ENCODE results near the gene EHD4.

Gene EHD4

GRCh38 chr15:41878355-41878699 is 94.0 kb downstream of the EHD4 start:
- no peak overlapping the region for H3K9ac ChIP-seq (ENCODE audit: low read length)

GRCh38 chr15:41877631-41878354 is 94.6 kb downstream of the EHD4 start:
- H3K9ac ChIP-seq (ENCODE audit: low read length) = no peak overlapping the region
- H3K79me2 ChIP-seq (ENCODE audit: low read length) = no peaks in the 10 kb centered on the region
- H3K4me2 ChIP-seq (ENCODE audit: low read length) = no peak overlapping the region
- H3K9me3 ChIP-seq (ENCODE audit: insufficient read depth, low read length) = no peaks in the 10 kb centered on the region
- H3K27ac ChIP-seq (ENCODE audit: low read length) = no peak overlapping the region
- H3K36me3 ChIP-seq (replicated peaks; ENCODE audit: low read depth, low read length) = no peaks in the 10 kb centered on the region
- no peaks in the 10 kb centered on the region for H3K4me1 ChIP-seq (ENCODE audit: low read length)
- H2AFZ ChIP-seq (ENCODE audit: low read depth, low read length) = no peak overlapping the region
- no peak for TF ChIP-seq CTCF (IDR thresholded peaks at IDR 0.05; ENCODE audit: low read depth, low read length)
- no peak for TF ChIP-seq EZH2phosphoT487 (IDR thresholded peaks at IDR 0.05; ENCODE audit: low read depth)
- H4K20me1 ChIP-seq (ENCODE audit: insufficient read depth, low read length) = no peaks in the 10 kb centered on the region
- H3K4me3 ChIP-seq (ENCODE audit: low read length) = no peak overlapping the region
- peaks cover 8% of the 10 kb centered on the region; the same call in 1 of the 2 replicates for H3K27me3 ChIP-seq (ENCODE audit: low read depth, low read length)

More at GRCh38 chr15:41878355-41878699, 94.0 kb downstream of the EHD4 start:
- H3K4me1 ChIP-seq (ENCODE audit: low read length) = no peaks in the 10 kb centered on the region
- no peaks in the 10 kb centered on the region for H3K36me3 ChIP-seq (replicated peaks; ENCODE audit: low read depth, low read length)
- H3K4me3 ChIP-seq (ENCODE audit: low read length) = no peak overlapping the region
- H2AFZ ChIP-seq (ENCODE audit: low read depth, low read length) = no peak overlapping the region
- no peaks in the 10 kb centered on the region for H3K9me3 ChIP-seq (ENCODE audit: insufficient read depth, low read length)
- H3K79me2 ChIP-seq (ENCODE audit: low read length) = no peaks in the 10 kb centered on the region
- peaks cover 3% of the 10 kb centered on the region; the same call in 1 of the 2 replicates for H3K27me3 ChIP-seq (ENCODE audit: low read depth, low read length)
- H3K27ac ChIP-seq (ENCODE audit: low read length) = no peak overlapping the region
- no peaks in the 10 kb centered on the region for H4K20me1 ChIP-seq (ENCODE audit: insufficient read depth, low read length)
- H3K4me2 ChIP-seq (ENCODE audit: low read length) = no peak overlapping the region
- TF ChIP-seq CTCF (IDR thresholded peaks at IDR 0.05; ENCODE audit: low read depth, low read length) (no peak), EZH2phosphoT487 (IDR thresholded peaks at IDR 0.05; ENCODE audit: low read depth) (no peak)

- Histone ChIP-seq H3K36me3 (replicated peaks; ENCODE audit: low read depth, low read length) (no peaks in the 10 kb centered on the region), H3K27ac (ENCODE audit: low read length) (no peak overlapping the region), H3K27me3 (ENCODE audit: low read depth, low read length) (peaks cover 10% of the 10 kb centered on the region; the same call in 1 of the 2 replicates), H3K9me3 (ENCODE audit: insufficient read depth, low read length) (no peaks in the 10 kb centered on the region), H3K79me2 (ENCODE audit: low read length) (no peaks in the 10 kb centered on the region), H3K4me2 (ENCODE audit: low read length) (no peak overlapping the region), H3K4me3 (ENCODE audit: low read length) (no peak overlapping the region), H3K4me1 (ENCODE audit: low read length) (no peaks in the 10 kb centered on the region), H2AFZ (ENCODE audit: low read depth, low read length) (no peak overlapping the region), H4K20me1 (ENCODE audit: insufficient read depth, low read length) (no peaks in the 10 kb centered on the region), H3K9ac (ENCODE audit: low read length) (no peak overlapping the region)
- TF ChIP-seq CTCF (IDR thresholded peaks at IDR 0.05; ENCODE audit: low read depth, low read length) (no peak), EZH2phosphoT487 (IDR thresholded peaks at IDR 0.05; ENCODE audit: low read depth) (no peak)
These were observed 95.7 kb downstream of the EHD4 start for GRCh38 chr15:41876689-41877088.

GRCh38 chr15:41876007-41876406 is 96.3 kb downstream of the EHD4 start:
- no peak overlapping the region for H3K9ac ChIP-seq (ENCODE audit: low read length)
- H3K9me3 ChIP-seq (ENCODE audit: insufficient read depth, low read length) = no peaks in the 10 kb centered on the region
- H3K27me3 ChIP-seq (ENCODE audit: low read depth, low read length) = peaks cover 10% of the 10 kb centered on the region; the same call in 1 of the 2 replicates
- H3K4me2 ChIP-seq (ENCODE audit: low read length) = no peak overlapping the region
- no peaks in the 10 kb centered on the region for H3K79me2 ChIP-seq (ENCODE audit: low read length)
- H4K20me1 ChIP-seq (ENCODE audit: insufficient read depth, low read length) = no peaks in the 10 kb centered on the region
- H3K4me1 ChIP-seq (ENCODE audit: low read length) = no peaks in the 10 kb centered on the region
- H2AFZ ChIP-seq (ENCODE audit: low read depth, low read length) = no peak overlapping the region
- H3K4me3 ChIP-seq (ENCODE audit: low read length) = no peak overlapping the region
- no peak for TF ChIP-seq EZH2phosphoT487 (IDR thresholded peaks at IDR 0.05; ENCODE audit: low read depth)
- TF ChIP-seq CTCF (IDR thresholded peaks at IDR 0.05; ENCODE audit: low read depth, low read length) = no peak
- no peaks in the 10 kb centered on the region for H3K36me3 ChIP-seq (replicated peaks; ENCODE audit: low read depth, low read length)
- no peak overlapping the region for H3K27ac ChIP-seq (ENCODE audit: low read length)
